B cell (primary cell): ENCODE results near the gene NTRK3. TPM values are rescaled to one million over a fixed set of nuclear protein-coding genes. Genes with fewer than 3 reads are reported as not detected.

ENCODE experiments used
- ATAC-seq: fragments of 200-7000 bp; cut with Tn5 transposase; one replicate; pipeline ENCODE4 v1.10.0; 2021; ENCODE audit warnings: low read depth, mild to moderate bottlenecking, moderate number of reproducible peaks, moderate library complexity
- CTCF ChIA-PET: fragments of 350-600 bp; sonication (Branson Sonifier 250); formaldehyde crosslinking; loops from one replicate; lab custom pipeline; 2021; ENCODE audit warnings: antibody characterized with exemption, inconsistent platforms; lab: Charles Lee
- POLR2A ChIA-PET: fragments of 350-600 bp; sonication (Branson Sonifier 250); formaldehyde crosslinking; loops from one replicate; lab custom pipeline; 2021; ENCODE audit warnings: antibody characterized with exemption; lab: Charles Lee
- DNase-seq: peaks from one replicate; pipeline ENCODE4 v3.0.0; 2013
- H2AFZ ChIP-seq: 2 replicates; pipeline ENCODE4 v1.6.1; 2012; ENCODE audit warnings: mild to moderate bottlenecking, low read depth, low read length; ENCODE audit not compliant: insufficient read depth, poor library complexity, severe bottlenecking
- H3K27ac ChIP-seq, 2 donors: 1 replicate in 1 of 2; 2 replicates in 1 of 2; pipeline ENCODE4 v1.5.1; 2012 to 2013; ENCODE audit warnings: low read length in 2 of 2, mild to moderate bottlenecking in 2 of 2, moderate library complexity in 1 of 2
- H3K27me3 ChIP-seq, 4 experiments: fragments of 200-600 bp in 1 of 4; sonication (generic) in 1 of 4; replicated peaks in 1 of 4; 1 replicate in 2 of 4; 2 replicates in 2 of 4; pipeline versions ENCODE4 v1.6.1 to v1.7.0; 2013 to 2016; ENCODE audit warnings: low read length in 3 of 4, mild to moderate bottlenecking in 2 of 4, mixed read lengths in 1 of 4, moderate library complexity in 1 of 4; ENCODE audit not compliant: insufficient read depth in 4 of 4, control insufficient read depth in 3 of 4; ENCODE audit errors: control extremely low read depth in 1 of 4
- H3K36me3 ChIP-seq, 2 experiments: replicated peaks in 1 of 2; 1 replicate in 1 of 2; 2 replicates in 1 of 2; pipeline versions ENCODE4 v1.6.1 to v1.7.1; 2013; ENCODE audit warnings: low read length in 1 of 2; ENCODE audit not compliant: insufficient read depth in 2 of 2, control insufficient read depth in 1 of 2; ENCODE audit errors: control extremely low read depth in 1 of 2, extremely low read depth in 1 of 2
- H3K4me1 ChIP-seq, 2 donors: fragments of 200-600 bp in 1 of 2; sonication (generic) in 1 of 2; 1 replicate in 1 of 2; 2 replicates in 1 of 2; pipeline versions ENCODE4 v1.5.1 to v1.6.1; 2013 to 2017; ENCODE audit warnings: low read length in 2 of 2; ENCODE audit not compliant: control insufficient read depth in 2 of 2, insufficient read depth in 2 of 2
- H3K4me2 ChIP-seq: replicated peaks from 2 replicates; pipeline ENCODE3; 2012; ENCODE audit warnings: mild to moderate bottlenecking, low read depth, low read length; ENCODE audit not compliant: poor library complexity, severe bottlenecking
- H3K4me3 ChIP-seq, 5 experiments: fragments of 200-600 bp in 1 of 5; sonication (generic) in 1 of 5; 1 replicate in 3 of 5; 2 replicates in 2 of 5; pipeline versions ENCODE4 v1.5.1 to v1.7.0; 2011 to 2016; ENCODE audit warnings: low read length in 4 of 5, mild to moderate bottlenecking in 4 of 5, low read depth in 2 of 5, control low read depth in 1 of 5, moderate library complexity in 1 of 5; ENCODE audit not compliant: insufficient read depth in 1 of 5; ENCODE audit errors: control extremely low read depth in 1 of 5, extremely low read depth in 1 of 5
- H3K79me2 ChIP-seq: fragments of 200-600 bp; sonication (generic); one replicate; pipeline ENCODE4 v1.6.0; 2016; ENCODE audit warnings: low read length; ENCODE audit not compliant: control insufficient read depth, insufficient read depth
- H3K9ac ChIP-seq: fragments of 200-600 bp; sonication (generic); 2 replicates; pipeline ENCODE4 v1.6.1; 2017; ENCODE audit warnings: mild to moderate bottlenecking, low read length, moderate library complexity
- H3K9me3 ChIP-seq, 3 donors: one replicate each; pipeline versions ENCODE4 v1.6.1 to v1.7.1; 2013; ENCODE audit warnings: low read length in 2 of 3; ENCODE audit not compliant: control insufficient read depth in 2 of 3, insufficient read depth in 1 of 3; ENCODE audit errors: control extremely low read depth in 1 of 3
- H4K20me1 ChIP-seq: 2 replicates; pipeline ENCODE4 v1.6.0; 2012; ENCODE audit warnings: mild to moderate bottlenecking, low read length; ENCODE audit not compliant: insufficient read depth, control insufficient read depth, poor library complexity, severe bottlenecking
- H3K27ac Mint-ChIP-seq: one replicate; pipeline ENCODE4 v1.8.0; 2021; ENCODE audit warnings: mixed read lengths
- H3K27me3 Mint-ChIP-seq: one replicate; pipeline ENCODE4 v1.8.0; 2021; ENCODE audit warnings: mixed read lengths
- H3K4me1 Mint-ChIP-seq: one replicate; pipeline ENCODE4 v1.8.0; 2021; ENCODE audit warnings: mixed read lengths
- H3K4me3 Mint-ChIP-seq: one replicate; pipeline ENCODE4 v1.8.0; 2021; ENCODE audit warnings: mixed read lengths
- H3K9me3 Mint-ChIP-seq: one replicate; pipeline ENCODE4 v1.8.0; 2022; ENCODE audit warnings: mixed read lengths; ENCODE audit not compliant: insufficient read depth
- EZH2 ChIP-seq: IDR thresholded peaks from 2 replicates; pipeline ENCODE4 v1.6.1; 2012; ENCODE audit warnings: borderline replicate concordance, low read depth, mild to moderate bottlenecking, moderate library complexity, low read length; ENCODE audit not compliant: insufficient read depth, poor library complexity, severe bottlenecking
- WGBS: methylation state at CpG from one replicate; pipeline ENCODE4 v1.1.5; 2013; ENCODE audit warnings: missing lambda C conversion rate; ENCODE audit not compliant: insufficient coverage; 5-methylcytosine and 5-hydroxymethylcytosine counted together
- intact Hi-C: fragments of 100-400 bp; cut with micrococcal nuclease; formaldehyde crosslinking; loops from one replicate; pipeline ENCODE4 v1.10.0; 2022
- polyA plus RNA-seq: library from polyadenylated mRNA; depleted of rRNA; stranded (reverse); fragments of >200 nt; gene quantifications from 2 replicates; pipeline ENCODE4 v1.2.3, GENCODE V29; 2012
- total RNA-seq, 2 donors: library from RNA; stranded (reverse); fragments of 120-200 nt in 1 of 2; gene quantifications; 1 replicate in 1 of 2; 2 replicates in 1 of 2; pipeline versions ENCODE4 v1.2.3 to v1.2.4, GENCODE V29; 2013 to 2022
- TF ChIP-seq, protein P1 (sequence below): fragments of 200-600 bp; IDR thresholded peaks from one replicate; pipeline ENCODE4 v1.8.0; 2022; ENCODE audit warnings: antibody characterized with exemption, mild to moderate bottlenecking

The NTRK3 gene
- total and polyA plus RNA-seq, 2 donors (not counting 1 experiment from before 2014, with no cell fraction given), result not detected

DNA sequence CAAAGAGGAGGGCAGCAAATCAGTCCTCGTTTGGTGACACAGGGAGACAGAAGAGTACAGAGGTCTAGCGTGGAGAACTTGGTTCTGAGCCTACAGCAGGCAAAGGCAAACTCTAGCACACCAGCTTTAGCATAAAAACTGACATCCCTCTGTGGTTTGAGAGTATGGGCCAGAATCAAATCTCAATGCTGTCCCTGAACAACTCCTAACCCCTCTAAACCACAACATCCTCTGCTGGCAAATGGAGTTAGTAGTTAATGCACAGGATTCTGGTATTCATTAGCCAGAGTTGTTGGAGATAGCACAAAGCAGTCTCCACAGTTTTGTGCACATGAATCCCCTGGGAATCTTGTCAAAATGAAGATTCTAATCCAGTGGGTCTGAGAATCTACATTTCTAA, 315.8 kb downstream of the NTRK3 start:
- TF ChIP-seq, protein P1, sequence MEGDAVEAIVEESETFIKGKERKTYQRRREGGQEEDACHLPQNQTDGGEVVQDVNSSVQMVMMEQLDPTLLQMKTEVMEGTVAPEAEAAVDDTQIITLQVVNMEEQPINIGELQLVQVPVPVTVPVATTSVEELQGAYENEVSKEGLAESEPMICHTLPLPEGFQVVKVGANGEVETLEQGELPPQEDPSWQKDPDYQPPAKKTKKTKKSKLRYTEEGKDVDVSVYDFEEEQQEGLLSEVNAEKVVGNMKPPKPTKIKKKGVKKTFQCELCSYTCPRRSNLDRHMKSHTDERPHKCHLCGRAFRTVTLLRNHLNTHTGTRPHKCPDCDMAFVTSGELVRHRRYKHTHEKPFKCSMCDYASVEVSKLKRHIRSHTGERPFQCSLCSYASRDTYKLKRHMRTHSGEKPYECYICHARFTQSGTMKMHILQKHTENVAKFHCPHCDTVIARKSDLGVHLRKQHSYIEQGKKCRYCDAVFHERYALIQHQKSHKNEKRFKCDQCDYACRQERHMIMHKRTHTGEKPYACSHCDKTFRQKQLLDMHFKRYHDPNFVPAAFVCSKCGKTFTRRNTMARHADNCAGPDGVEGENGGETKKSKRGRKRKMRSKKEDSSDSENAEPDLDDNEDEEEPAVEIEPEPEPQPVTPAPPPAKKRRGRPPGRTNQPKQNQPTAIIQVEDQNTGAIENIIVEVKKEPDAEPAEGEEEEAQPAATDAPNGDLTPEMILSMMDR, result no peak
- TF ChIP-seq EZH2, result no peak
- intact Hi-C loops, result no loop called here
- Histone ChIP-seq H3K4me1 (no peaks in the 10 kb centered on the region), H4K20me1 (no peaks in the 10 kb centered on the region), H3K9ac (no peak overlapping the region), H3K4me3 (no peak overlapping the region), H3K79me2 (no peaks in the 10 kb centered on the region), H3K9me3 (no peaks in the 10 kb centered on the region), H3K36me3 (no peaks in the 10 kb centered on the region), H3K27ac (no peak overlapping the region), H2AFZ (no peak overlapping the region), H3K27me3 (no peaks in the 10 kb centered on the region), H3K4me2 (no peak overlapping the region)
- Mint-ChIP-seq H3K9me3 (no peaks in the 10 kb centered on the region), H3K4me1 (no peaks in the 10 kb centered on the region), H3K4me3 (no peak overlapping the region), H3K27ac (no peak overlapping the region), H3K27me3 (no peaks in the 10 kb centered on the region)
- ChIA-PET CTCF (no interaction called here), POLR2A (no interaction called here)
- DNase-seq, result no peak
- 4% methylated on average over 2 of the region's 2 CpGs for WGBS
- ATAC-seq, result no peak

- no peaks in the 10 kb centered on the region for H3K79me2 ChIP-seq
Observed at GRCh38 chr15:87939848-87940457, 316.6 kb downstream of the NTRK3 start.

More at GRCh38 chr15:87939848-87940457, 316.6 kb downstream of the NTRK3 start:
- Mint-ChIP-seq H3K9me3 (no peaks in the 10 kb centered on the region), H3K4me3 (no peak overlapping the region), H3K4me1 (no peaks in the 10 kb centered on the region), H3K27me3 (no peaks in the 10 kb centered on the region), H3K27ac (no peak overlapping the region)
- Histone ChIP-seq H4K20me1 (no peaks in the 10 kb centered on the region), H2AFZ (no peak overlapping the region), H3K4me2 (no peak overlapping the region), H3K9ac (no peak overlapping the region), H3K27me3 (no peaks in the 10 kb centered on the region), H3K27ac (no peak overlapping the region), H3K4me1 (no peaks in the 10 kb centered on the region), H3K4me3 (no peak overlapping the region), H3K36me3 (no peaks in the 10 kb centered on the region), H3K9me3 (no peaks in the 10 kb centered on the region)
- intact Hi-C loops, result no loop called here
- no peak for ATAC-seq
- CTCF ChIA-PET, result no interaction called here
- TF ChIP-seq, protein P1, result no peak
- no peak for TF ChIP-seq EZH2
- WGBS, result 0% methylated on average over 2 of the region's 2 CpGs
- POLR2A ChIA-PET, result no interaction called here
- no peak for DNase-seq
